ENCODE results near the gene HOXA2. TPM values are rescaled to one million over a fixed set of nuclear protein-coding genes. Genes with fewer than 3 reads are reported as not detected.

HOXA2 gene
- total RNA-seq, 4 donors from 2014 or later = 0.29 to 0.88 (median 0.38) TPM; not detected in 1

- DNase-seq = peak in 1 of 2 donors; percentile 66
- H3K36me3 ChIP-seq = peaks cover 0 to 20% of the 10 kb centered on the region in 2 donors
- no peaks in the 10 kb centered on the region for H3K27me3 ChIP-seq
- TF ChIP-seq CTCF (IDR thresholded peaks at IDR 0.05 in 4 of 5, conservative IDR thresholded peaks at IDR 0.05 in 1 of 5) (no peak), POLR2A (IDR thresholded peaks at IDR 0.05) (no peak)
- no peak for ATAC-seq
- in situ Hi-C loops (cut with MboI; ENCODE audit: low sequenced_read_pairs in 4 of 4) = loop anchor here in 3 of 4 donors (5.0 to 10.0 kb wide), 3 partner anchors 290 to 783 kb away; no protein-coding TSS in a partner anchor
- H3K4me1 ChIP-seq = peaks cover 43 to 52% of the 10 kb centered on the region in 2 donors
- H3K9me3 ChIP-seq = no peaks in the 10 kb centered on the region
- H3K4me3 ChIP-seq = peak within 1 kb of the TSS; percentile 64 to 75 (median 70)
- intact Hi-C loops (cut with DNase I; ENCODE audit: low total_unique reads) = no loop called here
- peak within 1 kb of the TSS; percentile 90 to 96 (median 94) for H3K27ac ChIP-seq
These were observed 44.9 kb upstream of the HOXA2 start, which contains the start of gene HOXA6 for GRCh38 chr7:27147199-27148030. TSS of gene HOXA6 (minus strand) at chr7:27147774. CDS start at chr7:27147749, 25 bp downstream.

GRCh38 chr7:27146491-27147198 is 44.2 kb upstream of the HOXA2 start:
- in situ Hi-C loops (cut with MboI; ENCODE audit: low sequenced_read_pairs in 4 of 4) = loop anchor here in 3 of 4 donors (5.0 to 10.0 kb wide), 3 partner anchors 289 to 782 kb away; no protein-coding TSS in a partner anchor
- Histone ChIP-seq H3K27ac (peak overlapping the region; percentile 90 to 96 (median 94)), H3K36me3 (peaks cover 0 to 20% of the 10 kb centered on the region in 2 donors), H3K9me3 (no peaks in the 10 kb centered on the region), H3K27me3 (no peaks in the 10 kb centered on the region), H3K4me3 (peak overlapping the region in 2 of 4 donors; percentile 64 to 71), H3K4me1 (peaks cover 43 to 49% of the 10 kb centered on the region in 2 donors)
- DNase-seq = peak in 1 of 2 donors; percentile 64
- TF ChIP-seq POLR2A (IDR thresholded peaks at IDR 0.05) (no peak), CTCF (IDR thresholded peaks at IDR 0.05 in 4 of 5, conservative IDR thresholded peaks at IDR 0.05 in 1 of 5) (no peak)
- intact Hi-C loops (cut with DNase I; ENCODE audit: low total_unique reads) = no loop called here
- no peak for ATAC-seq

- H3K27ac ChIP-seq = peak overlapping the region; percentile 90 to 96 (median 94)
- no peak for DNase-seq
- H3K36me3 ChIP-seq = peaks cover 0 to 20% of the 10 kb centered on the region in 2 donors
- TF ChIP-seq POLR2A (IDR thresholded peaks at IDR 0.05) (no peak), CTCF (IDR thresholded peaks at IDR 0.05 in 4 of 5, conservative IDR thresholded peaks at IDR 0.05 in 1 of 5) (no peak)
- peaks cover 40 to 43% of the 10 kb centered on the region in 2 donors for H3K4me1 ChIP-seq
- no peaks in the 10 kb centered on the region for H3K27me3 ChIP-seq
- in situ Hi-C loops (cut with MboI; ENCODE audit: low sequenced_read_pairs in 4 of 4) (loop anchor here in 3 of 4 donors (5.0 to 10.0 kb wide), 3 partner anchors 289 to 781 kb away; no protein-coding TSS in a partner anchor), intact Hi-C loops (cut with DNase I; ENCODE audit: low total_unique reads) (no loop called here)
- no peak overlapping the region for H3K4me3 ChIP-seq
- H3K9me3 ChIP-seq = no peaks in the 10 kb centered on the region
- no peak for ATAC-seq
These were observed 43.5 kb upstream of the HOXA2 start for GRCh38 chr7:27145914-27146412.

DNA sequence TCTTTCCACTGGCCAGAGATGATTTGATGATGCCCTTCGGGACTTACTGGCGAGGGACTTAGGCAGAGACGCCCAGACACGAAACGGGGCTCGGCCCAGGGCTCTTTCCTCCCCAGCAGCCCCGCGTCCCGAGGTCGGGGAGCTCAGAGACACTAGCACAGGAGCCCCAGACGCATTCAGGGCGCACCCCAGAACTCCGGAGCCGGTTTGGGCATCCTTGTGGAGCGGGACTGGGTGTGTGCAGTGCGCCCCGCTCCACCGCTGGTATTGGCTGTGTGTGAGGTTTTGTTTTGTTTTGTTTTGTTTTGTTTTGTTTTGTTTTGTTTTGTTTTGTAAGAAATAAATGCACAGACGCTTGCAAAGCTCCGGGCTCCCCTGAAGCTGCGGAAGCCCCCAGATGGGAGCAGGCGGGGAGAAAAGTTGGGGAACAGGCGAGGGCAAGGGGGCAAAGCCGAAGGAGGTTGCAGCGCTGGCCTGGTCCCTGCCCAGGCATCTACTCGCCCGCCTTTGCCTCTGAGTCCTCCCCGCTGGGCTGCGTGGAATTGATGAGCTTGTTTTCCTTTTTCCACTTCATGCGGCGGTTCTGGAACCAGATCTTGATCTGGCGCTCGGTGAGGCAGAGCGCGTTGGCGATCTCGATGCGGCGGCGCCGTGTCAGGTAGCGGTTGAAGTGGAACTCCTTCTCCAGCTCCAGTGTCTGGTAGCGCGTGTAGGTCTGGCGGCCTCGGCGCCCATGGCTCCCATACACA is 42.9 kb upstream of the HOXA2 start:
- peaks cover 39 to 40% of the 10 kb centered on the region in 2 donors for H3K4me1 ChIP-seq
- in situ Hi-C loops (cut with MboI; ENCODE audit: low sequenced_read_pairs in 4 of 4) (loop anchor here in 3 of 4 donors (5.0 to 10.0 kb wide), 3 partner anchors 288 to 781 kb away; no protein-coding TSS in a partner anchor), intact Hi-C loops (cut with DNase I; ENCODE audit: low total_unique reads) (no loop called here)
- H3K27ac ChIP-seq = peak overlapping the region in 2 of 4 donors; percentile 92 to 94
- DNase-seq = no peak
- no peak overlapping the region for H3K4me3 ChIP-seq
- H3K36me3 ChIP-seq = peaks cover 0 to 20% of the 10 kb centered on the region in 2 donors
- ATAC-seq = no peak
- H3K9me3 ChIP-seq = no peaks in the 10 kb centered on the region
- TF ChIP-seq POLR2A (IDR thresholded peaks at IDR 0.05) (no peak), CTCF (IDR thresholded peaks at IDR 0.05 in 4 of 5, conservative IDR thresholded peaks at IDR 0.05 in 1 of 5) (no peak)
- no peaks in the 10 kb centered on the region for H3K27me3 ChIP-seq

Measured in gastrocnemius medialis (tissue), 4 donors.